Measurements from ENCODE around the gene RHOT1.

GRCh38 chr17:32120141-32120540 lies 22.2 kb upstream of the RHOT1 start:
- TF ChIP-seq CTCF (IDR thresholded peaks at IDR 0.05) (no peak), POLR2A (IDR thresholded peaks at IDR 0.05) (no peak)

Measured in lower leg skin (tissue), 3 donors.